GM12878 (cell line): Measurements from ENCODE around the gene HPS5. TPM values are rescaled to one million over a fixed set of nuclear protein-coding genes. Genes with fewer than 3 reads are reported as not detected.
A peak's percentile ranks its signal among the peaks of the same experiment; 100 is the strongest.
"Not testable (repeated sequence)": the region's sequence is repeated elsewhere in the genome, so short reads cannot be mapped to it uniquely, and the experiment has no call there.

Experiments used
- ATAC-seq: fragments of 200-7000 bp; cut with Tn5 transposase; 3 replicates; pipeline ENCODE4 v1.9.1; 2020; ENCODE audit warnings: mild to moderate bottlenecking, moderate library complexity
- BruUV-seq: library from RNA; stranded (reverse); fragments of 400-500 nt; replicated peaks from 2 replicates; lab custom pipeline; 2021; lab: Mats Ljungman, UMichigan
- CTCF ChIA-PET: fragments of 300-600 bp; sonication (Branson Sonifier 250); formaldehyde crosslinking; extraction: SDS; loops from one replicate; lab custom pipeline; 2021; ENCODE audit warnings: inconsistent platforms; lab: Yijun Ruan, JAX
- POLR2A ChIA-PET: fragments of 350-600 bp; formaldehyde crosslinking; extraction: SDS; loops from one replicate; lab custom pipeline; 2021; ENCODE audit warnings: inconsistent platforms; lab: Charles Lee
- RAD21 ChIA-PET: fragments of 300-600 bp; sonication (Branson Sonifier 250); formaldehyde crosslinking; loops from one replicate; lab custom pipeline; 2023; ENCODE audit warnings: antibody characterized with exemption; ENCODE audit not compliant: unreplicated experiment; lab: Charles Lee
- SMC1A ChIA-PET: fragments of 300-600 bp; sonication (Branson Sonifier 250); formaldehyde crosslinking; loops from one replicate; lab custom pipeline; 2023; ENCODE audit not compliant: unreplicated experiment, uncharacterized antibody; lab: Charles Lee
- DNase-seq: peaks from one replicate; pipeline ENCODE4 v3.0.0-alpha.2; 2011; ENCODE audit warnings: low read depth, low spot score
- FAIRE-seq: peaks from 3 replicates; lab custom pipeline; 2011; peaks lifted over from hg19 to GRCh38; lab: Jason Lieb, UNC
- H2AFZ ChIP-seq: 2 replicates; pipeline ENCODE4 v1.6.0; 2011; ENCODE audit warnings: low read depth, low read length, control low read depth; ENCODE audit not compliant: control insufficient read depth
- H3K27ac ChIP-seq: 2 replicates; pipeline ENCODE4 v1.5.1; 2011; ENCODE audit warnings: control low read depth; ENCODE audit not compliant: control insufficient read depth, insufficient read depth
- H3K27me3 ChIP-seq, 2 experiments: replicated peaks in 1 of 2; 2 replicates each; pipeline versions ENCODE4 v1.6.0 to v1.6.1; 2011; ENCODE audit warnings: low read length in 1 of 2; ENCODE audit not compliant: control insufficient read depth in 2 of 2, insufficient read depth in 2 of 2
- H3K36me3 ChIP-seq, 2 experiments: 2 replicates each; pipeline ENCODE4 v1.5.1; 2011; ENCODE audit warnings: low read length in 1 of 2; ENCODE audit not compliant: control insufficient read depth in 2 of 2, insufficient read depth in 2 of 2
- H3K4me1 ChIP-seq: 2 replicates; pipeline ENCODE4 v1.6.1; 2011; ENCODE audit warnings: mild to moderate bottlenecking, low read length, moderate library complexity, mixed read lengths; ENCODE audit not compliant: control insufficient read depth, insufficient read depth
- H3K4me2 ChIP-seq: 2 replicates; pipeline ENCODE4 v1.6.0; 2011; ENCODE audit warnings: control low read depth; ENCODE audit not compliant: control insufficient read depth, insufficient read depth
- H3K4me3 ChIP-seq: fragments of 200-600 bp; sonication (generic); 2 replicates; pipeline ENCODE4 v1.5.1; 2016
- H3K79me2 ChIP-seq: 2 replicates; pipeline ENCODE4 v1.6.0; 2011; ENCODE audit warnings: low read length; ENCODE audit not compliant: control insufficient read depth, insufficient read depth
- H3K9ac ChIP-seq: 2 replicates; pipeline ENCODE4 v1.8.0; 2011; ENCODE audit warnings: low read length, control low read depth, mixed read lengths; ENCODE audit not compliant: control insufficient read depth, insufficient read depth
- H3K9me3 ChIP-seq: replicated peaks from 3 replicates; pipeline ENCODE4 v1.5.1; 2011; ENCODE audit warnings: mild to moderate bottlenecking, low read length; ENCODE audit not compliant: control insufficient read depth, insufficient read depth
- H4K20me1 ChIP-seq: 2 replicates; pipeline ENCODE4 v1.6.0; 2011; ENCODE audit not compliant: control insufficient read depth, insufficient read depth
- ATF7 ChIP-seq: fragments of 450-650 bp; IDR thresholded peaks from 2 replicates; pipeline ENCODE4 v1.6.1; 2016; ENCODE audit warnings: low read depth, mild to moderate bottlenecking
- BCL11A ChIP-seq: IDR thresholded peaks from 2 replicates; pipeline ENCODE4 v1.6.1; 2011; ENCODE audit warnings: low read depth, low read length
- BHLHE40 ChIP-seq, 2 experiments: fragments of 450-650 bp in 1 of 2; IDR thresholded peaks; 2 replicates each; pipeline ENCODE4 v1.6.1; 2011 to 2017; ENCODE audit warnings: low read depth in 2 of 2, borderline replicate concordance in 1 of 2, improper control_type of control experiment in 1 of 2, low read length in 1 of 2, mild to moderate bottlenecking in 1 of 2
- CREB1 ChIP-seq: IDR thresholded peaks from 2 replicates; pipeline ENCODE4 v1.6.1; 2012; ENCODE audit warnings: low read depth, mild to moderate bottlenecking, inconsistent platforms
- DPF2 ChIP-seq: fragments of 450-650 bp; IDR thresholded peaks from 2 replicates; pipeline ENCODE4 v1.6.1; 2017; ENCODE audit warnings: mild to moderate bottlenecking
- EED ChIP-seq: sonication (generic); IDR thresholded peaks from 2 replicates; pipeline ENCODE4 v1.6.1; 2016; ENCODE audit warnings: antibody characterized with exemption, low read depth
- HDGF ChIP-seq: fragments of 450-650 bp; IDR thresholded peaks from 2 replicates; pipeline ENCODE4 v1.6.1; 2016; ENCODE audit warnings: antibody characterized with exemption
- IKZF2 ChIP-seq, 2 experiments: fragments of 450-650 bp; IDR thresholded peaks; 2 replicates each; pipeline ENCODE4 v1.6.1; 2017; ENCODE audit warnings: mild to moderate bottlenecking in 2 of 2, moderate library complexity in 2 of 2
- JUNB ChIP-seq: IDR thresholded peaks from 2 replicates; pipeline ENCODE4 v1.6.1; 2016; ENCODE audit warnings: antibody characterized with exemption, mild to moderate bottlenecking
- MEF2B ChIP-seq: fragments of 450-650 bp; IDR thresholded peaks from 2 replicates; pipeline ENCODE4 v1.6.1; 2018; ENCODE audit warnings: mild to moderate bottlenecking, moderate library complexity; ENCODE audit not compliant: partially characterized antibody, poor library complexity, severe bottlenecking
- MXI1 ChIP-seq: fragments of 150-350 bp; IDR thresholded peaks from 2 replicates; pipeline ENCODE4 v1.6.1; 2011; ENCODE audit warnings: low read depth, mild to moderate bottlenecking, inconsistent platforms, low read length, improper control_type of control experiment
- POU2F2 ChIP-seq: IDR thresholded peaks from 3 replicates; pipeline ENCODE4 v1.6.1; 2011; ENCODE audit warnings: low read depth, mild to moderate bottlenecking, low read length, borderline replicate concordance
- RUNX3 ChIP-seq: IDR thresholded peaks from 2 replicates; pipeline ENCODE4 v1.6.1; 2012; ENCODE audit warnings: low read length, inconsistent platforms
- SMARCA5 ChIP-seq: fragments of 450-650 bp; IDR thresholded peaks from 2 replicates; pipeline ENCODE4 v1.6.1; 2017; ENCODE audit warnings: mild to moderate bottlenecking
- ZNF384 ChIP-seq: IDR thresholded peaks from 2 replicates; pipeline ENCODE4 v1.6.1; 2012; ENCODE audit warnings: low read depth, mild to moderate bottlenecking, low read length, improper control_type of control experiment, borderline replicate concordance
- WGBS: methylation state at CpG from one replicate; pipeline ENCODE4 v1.1.6; 2016; ENCODE audit warnings: low lambda C conversion rate; ENCODE audit not compliant: insufficient replicate concordance, insufficient coverage; ENCODE audit errors: missing lambda C conversion rate; 5-methylcytosine and 5-hydroxymethylcytosine counted together
- in situ Hi-C: fragments of 300-500 bp; cut with MboI; formaldehyde crosslinking; loops from 9 replicates; pipeline ENCODE4 v1.14.3; 2018; ENCODE audit warnings: mixed read lengths
- intact Hi-C: fragments of 100-400 bp; cut with micrococcal nuclease; formaldehyde crosslinking; loops from one replicate; pipeline ENCODE4 v1.14.2; 2022; ENCODE audit not compliant: unreplicated experiment
- polyA plus RNA-seq, 11 experiments: library from polyadenylated mRNA; depleted of rRNA in 4 of 11; unstranded in 6 of 11; stranded (reverse) in 5 of 11; fragments of >200 nt; fragmentation: Nextera tagmentation in 4 of 11; fragmentation: Illumina TruSeq in 1 of 11; extraction: Ambion mirVana in 4 of 11; extraction: Trizol in 1 of 11; gene quantifications; 1 replicate in 1 of 11; 2 replicates in 10 of 11; pipeline versions ENCODE4 v1.2.1 to v1.2.3, GENCODE V29; 2011 to 2016; ENCODE audit warnings: inconsistent platforms in 2 of 11, missing spikeins in 2 of 11, low read depth in 1 of 11
- total RNA-seq, 4 experiments: library from RNA; depleted of rRNA in 3 of 4; stranded (reverse); fragments of >200 nt in 3 of 4; fragmentation: Illumina TruSeq in 1 of 4; extraction: Trizol in 1 of 4; gene quantifications; 2 replicates each; pipeline versions ENCODE4 v1.2.1 to v1.2.3, GENCODE V29; 2013 to 2021

The HPS5 gene
- total and polyA plus RNA-seq, 10 of the 15 experiments (the other 5 are each of a cell fraction or from before 2014, with no cell fraction given) = 11.9 to 32.6 (median 23.5) TPM

GRCh38 chr11:18247191-18247581, 74.8 kb downstream of the HPS5 start:
- FAIRE-seq, H3K9me3 ChIP-seq, H2AFZ ChIP-seq, in situ Hi-C loops, H3K9ac ChIP-seq, H3K27me3 ChIP-seq, DNase-seq, BruUV-seq, H4K20me1 ChIP-seq, H3K79me2 ChIP-seq, H3K4me3 ChIP-seq, H3K36me3 ChIP-seq: not testable (repeated sequence)
- peak; percentile 8 for ATAC-seq
- 0 out of 3 replicates have a peak, but pooled peaks have one; percentile 1 for TF ChIP-seq POU2F2
- ChIA-PET SMC1A (interaction anchor here (3.9 to 4.8 kb wide), 3 partner anchors 67 to 149 kb away, joined by 40 to 48 read pairs (median 42); partner anchors contain the start of genes HPS5 and LDHA), CTCF (interaction anchor here (1.1 kb wide), 1 partner anchor 19 kb away, joined by 3 read pairs; the partner anchor contains the start of gene SAA1), RAD21 (interaction anchor here (1.1 to 4.3 kb wide), 2 partner anchors 74 to 150 kb away, joined by 3 to 39 read pairs; partner anchors contain the start of gene LDHA), POLR2A (interaction anchor here (1.4 to 1.6 kb wide), 2 partner anchors 74 to 148 kb away, joined by 3 to 4 read pairs; partner anchors contain the start of gene HPS5)
- intact Hi-C loops = loop anchor here (2.0 to 10.0 kb wide), 4 partner anchors 74 to 478 kb away; partner anchors contain the start of genes IGSF22 and TSG101
- peak overlapping the region; percentile 85; the same call in 1 of the 2 replicates for H3K27ac ChIP-seq
- peak overlapping the region; percentile 45; the same call in 1 of the 2 replicates for H3K4me2 ChIP-seq
- WGBS = 5% methylated on average over 4 of the region's 6 CpGs
- H3K4me1 ChIP-seq = peaks cover 25% of the 10 kb centered on the region

- H3K9ac ChIP-seq, in situ Hi-C loops, H4K20me1 ChIP-seq, H2AFZ ChIP-seq, BruUV-seq, H3K36me3 ChIP-seq, H3K79me2 ChIP-seq, H3K27me3 ChIP-seq, H3K9me3 ChIP-seq: not testable (repeated sequence)
- RAD21 ChIA-PET = interaction anchor here (1.1 to 4.3 kb wide), 3 partner anchors 75 to 518 kb away, joined by 3 to 39 read pairs (median 5); partner anchors contain the start of gene LDHA
- ATAC-seq = peak; percentile 83
- POLR2A ChIA-PET = interaction anchor here (1.4 to 1.6 kb wide), 2 partner anchors 75 to 149 kb away, joined by 3 to 4 read pairs; partner anchors contain the start of gene HPS5
- Histone ChIP-seq H3K4me1 (peaks cover 25% of the 10 kb centered on the region), H3K4me3 (0 out of 2 replicates have a peak overlapping the region, but pooled peaks have one; percentile 30), H3K27ac (peak overlapping the region; percentile 85), H3K4me2 (peak overlapping the region; percentile 45)
- peak; percentile 96 for FAIRE-seq
- WGBS = under 1% methylated on average over 10 of the region's 11 CpGs
- CTCF ChIA-PET = interaction anchor here (1.1 to 1.4 kb wide), 4 partner anchors 19 to 517 kb away, joined by 3 read pairs; partner anchors contain the start of gene SAA1
- DNase-seq = peak; percentile 66
- intact Hi-C loops = loop anchor here (1.0 to 10.0 kb wide), 5 partner anchors 22 to 478 kb away; partner anchors contain the start of genes IGSF22 and TSG101
- SMC1A ChIA-PET = interaction anchor here (1.3 to 4.8 kb wide), 6 partner anchors 19 to 149 kb away, joined by 3 to 48 read pairs (median 30); partner anchors contain the start of genes HPS5, LDHA and SAA1
- TF ChIP-seq JUNB (peak; percentile 79), POU2F2 (0 out of 3 replicates have a peak, but pooled peaks have one; percentile 34), EED (peak; percentile 84), ZNF384 (peak; percentile 74), IKZF2 (IDR thresholded peaks at IDR 0.05) (peak; percentile 77 to 88; a peak in 3 of 4 replicates), DPF2 (peak; percentile 82; the same call in 1 of the 2 replicates), MEF2B (peak; percentile 38), BHLHE40 (IDR thresholded peaks at IDR 0.05; ENCODE audit: borderline replicate concordance in 1 of 2, low read depth in 2 of 2, low read length in 1 of 2) (peak in 1 of 2 experiments; percentile 90; a peak in 2 of 4 replicates), CREB1 (0 out of 2 replicates have a peak, but pooled peaks have one; percentile 21), RUNX3 (peak; percentile 76), BCL11A (0 out of 2 replicates have a peak, but pooled peaks have one; percentile 23), MXI1 (0 out of 2 replicates have a peak, but pooled peaks have one; percentile 38), HDGF (peak; percentile 34; the same call in 1 of the 2 replicates), ATF7 (peak; percentile 63), SMARCA5 (peak; percentile 48; the same call in 1 of the 2 replicates)
These were observed 75.4 kb downstream of the HPS5 start for GRCh38 chr11:18246379-18247190.
